ENCODE data around the gene DNAJC15. TPM values are rescaled to one million over a fixed set of nuclear protein-coding genes. Genes with fewer than 3 reads are reported as not detected.

The DNAJC15 gene
- total RNA-seq, 2 experiments from 2014 or later, result 2.2 TPM; not detected in 1

GRCh38 chr13:43111559-43112400, 88.4 kb downstream of the DNAJC15 start:
- Histone ChIP-seq H3K9me2 (ENCODE audit: insufficient read depth, low read length) (no peaks in the 10 kb centered on the region), H3K79me2 (ENCODE audit: insufficient read depth, low read depth, low read length) (no peaks in the 10 kb centered on the region), H3K4me1 (ENCODE audit: insufficient read depth, low read length, poor library complexity, severe bottlenecking) (no peaks in the 10 kb centered on the region), H4K20me1 (ENCODE audit: insufficient read depth, low read length) (no peaks in the 10 kb centered on the region), H3K36me3 (ENCODE audit: insufficient read depth, low read length) (no peaks in the 10 kb centered on the region), H2AFZ (ENCODE audit: low read length) (no peak overlapping the region), H3K27ac (ENCODE audit: low read depth, low read length, poor library complexity, severe bottlenecking) (no peak overlapping the region), H3K9me3 (ENCODE audit: low read length) (no peaks in the 10 kb centered on the region), H3K4me3 (ENCODE audit: low read depth, low read length, poor library complexity, severe bottlenecking) (no peak overlapping the region), H3K4me2 (ENCODE audit: low read length) (no peak overlapping the region)
- no peak for DNase-seq (ENCODE audit: low spot score)
- TF ChIP-seq EZH2phosphoT487 (IDR thresholded peaks at IDR 0.05; ENCODE audit: borderline replicate concordance, low read depth, low read length) (no peak), CTCF (conservative IDR thresholded peaks at IDR 0.05; ENCODE audit: low read length) (no peak)
- ChIA-PET POLR2A (interaction anchor here (0.6 to 1.2 kb wide), 4 partner anchors 12 to 259 kb away, joined by 3 to 4 read pairs (median 3); no protein-coding TSS in a partner anchor), CTCF (ENCODE audit: unreplicated experiment) (interaction anchor here (0.5 kb wide), 1 partner anchor 27 kb away, joined by 12 read pairs; no protein-coding TSS in a partner anchor)
- intact Hi-C loops (cut with micrococcal nuclease; ENCODE audit: unreplicated experiment), result no loop called here
- BruUV-seq (replicated peaks), result no TSS peak

- Histone ChIP-seq H4K20me1 (ENCODE audit: insufficient read depth, low read length) (no peaks in the 10 kb centered on the region), H3K36me3 (ENCODE audit: insufficient read depth, low read length) (no peaks in the 10 kb centered on the region), H3K9me3 (ENCODE audit: low read length) (no peaks in the 10 kb centered on the region), H3K4me2 (ENCODE audit: low read length) (no peak overlapping the region), H3K9me2 (ENCODE audit: insufficient read depth, low read length) (no peaks in the 10 kb centered on the region), H3K79me2 (ENCODE audit: insufficient read depth, low read depth, low read length) (no peaks in the 10 kb centered on the region), H3K4me1 (ENCODE audit: insufficient read depth, low read length, poor library complexity, severe bottlenecking) (no peaks in the 10 kb centered on the region), H3K27ac (ENCODE audit: low read depth, low read length, poor library complexity, severe bottlenecking) (no peak overlapping the region), H2AFZ (ENCODE audit: low read length) (no peak overlapping the region), H3K4me3 (ENCODE audit: low read depth, low read length, poor library complexity, severe bottlenecking) (no peak overlapping the region)
- ChIA-PET CTCF (ENCODE audit: unreplicated experiment) (no interaction called here), POLR2A (no interaction called here)
- intact Hi-C loops (cut with micrococcal nuclease; ENCODE audit: unreplicated experiment), result no loop called here
- DNase-seq (ENCODE audit: low spot score), result no peak
- BruUV-seq (replicated peaks), result no TSS peak
- TF ChIP-seq CTCF (conservative IDR thresholded peaks at IDR 0.05; ENCODE audit: low read length) (no peak), EZH2phosphoT487 (IDR thresholded peaks at IDR 0.05; ENCODE audit: borderline replicate concordance, low read depth, low read length) (no peak)
These were observed 90.2 kb downstream of the DNAJC15 start for GRCh38 chr13:43113603-43114002.

GRCh38 chr13:43114504-43114903, 91.1 kb downstream of the DNAJC15 start:
- TF ChIP-seq EZH2phosphoT487 (IDR thresholded peaks at IDR 0.05; ENCODE audit: borderline replicate concordance, low read depth, low read length) (no peak), CTCF (conservative IDR thresholded peaks at IDR 0.05; ENCODE audit: low read length) (no peak)
- no peak overlapping the region for H3K4me3 ChIP-seq (ENCODE audit: low read depth, low read length, poor library complexity, severe bottlenecking)
- ChIA-PET CTCF (ENCODE audit: unreplicated experiment) (no interaction called here), POLR2A (no interaction called here)
- H3K4me2 ChIP-seq (ENCODE audit: low read length), result no peak overlapping the region
- no peak overlapping the region for H3K27ac ChIP-seq (ENCODE audit: low read depth, low read length, poor library complexity, severe bottlenecking)
- H3K79me2 ChIP-seq (ENCODE audit: insufficient read depth, low read depth, low read length), result no peaks in the 10 kb centered on the region
- DNase-seq (ENCODE audit: low spot score), result no peak
- H3K9me3 ChIP-seq (ENCODE audit: low read length), result no peaks in the 10 kb centered on the region
- H3K4me1 ChIP-seq (ENCODE audit: insufficient read depth, low read length, poor library complexity, severe bottlenecking), result no peaks in the 10 kb centered on the region
- no peaks in the 10 kb centered on the region for H3K9me2 ChIP-seq (ENCODE audit: insufficient read depth, low read length)
- intact Hi-C loops (cut with micrococcal nuclease; ENCODE audit: unreplicated experiment), result no loop called here
- H2AFZ ChIP-seq (ENCODE audit: low read length), result no peak overlapping the region
- no TSS peak for BruUV-seq (replicated peaks)
- H3K36me3 ChIP-seq (ENCODE audit: insufficient read depth, low read length), result no peaks in the 10 kb centered on the region
- no peaks in the 10 kb centered on the region for H4K20me1 ChIP-seq (ENCODE audit: insufficient read depth, low read length)
